ENCODE measurements around the gene CEP78.

CEP78 gene

GRCh38 chr9:78238046-78239038 lies 2.5 kb downstream of the CEP78 start:
- no peak for DNase-seq (ENCODE audit: low spot score)
- Histone ChIP-seq H3K4me3 (ENCODE audit: severe bottlenecking) (no peak overlapping the region), H3K27ac (ENCODE audit: poor library complexity, severe bottlenecking) (no peak overlapping the region), H3K36me3 (ENCODE audit: low read depth) (peaks cover 30% of the 10 kb centered on the region), H3K27me3 (ENCODE audit: insufficient read depth, poor library complexity, severe bottlenecking) (no peaks in the 10 kb centered on the region), H3K4me1 (ENCODE audit: insufficient read depth, poor library complexity, severe bottlenecking) (peaks cover 9% of the 10 kb centered on the region), H3K9me3 (ENCODE audit: severe bottlenecking) (no peaks in the 10 kb centered on the region)
- TF ChIP-seq CTCF (IDR thresholded peaks at IDR 0.05; ENCODE audit: poor library complexity, severe bottlenecking) = no peak
- ATAC-seq (ENCODE audit: low read depth) = no peak

GRCh38 chr9:78239506-78239905 lies 3.6 kb downstream of the CEP78 start:
- no peaks in the 10 kb centered on the region for H3K9me3 ChIP-seq (ENCODE audit: severe bottlenecking)
- H3K4me3 ChIP-seq (ENCODE audit: severe bottlenecking) = no peak overlapping the region
- peak; percentile 65 for TF ChIP-seq CTCF (IDR thresholded peaks at IDR 0.05; ENCODE audit: poor library complexity, severe bottlenecking)
- H3K27ac ChIP-seq (ENCODE audit: poor library complexity, severe bottlenecking) = no peak overlapping the region
- ATAC-seq (ENCODE audit: low read depth) = peak; percentile 28; the same call in 2 of the 3 replicates
- DNase-seq (ENCODE audit: low spot score) = no peak
- H3K36me3 ChIP-seq (ENCODE audit: low read depth) = peaks cover 39% of the 10 kb centered on the region
- H3K27me3 ChIP-seq (ENCODE audit: insufficient read depth, poor library complexity, severe bottlenecking) = no peaks in the 10 kb centered on the region
- peaks cover 9% of the 10 kb centered on the region for H3K4me1 ChIP-seq (ENCODE audit: insufficient read depth, poor library complexity, severe bottlenecking)

- H3K36me3 ChIP-seq (ENCODE audit: low read depth) = peaks cover 57% of the 10 kb centered on the region
- H3K9me3 ChIP-seq (ENCODE audit: severe bottlenecking) = no peaks in the 10 kb centered on the region
- H3K27me3 ChIP-seq (ENCODE audit: insufficient read depth, poor library complexity, severe bottlenecking) = no peaks in the 10 kb centered on the region
- TF ChIP-seq CTCF (IDR thresholded peaks at IDR 0.05; ENCODE audit: poor library complexity, severe bottlenecking) = no peak
- H3K4me1 ChIP-seq (ENCODE audit: insufficient read depth, poor library complexity, severe bottlenecking) = peaks cover 4% of the 10 kb centered on the region
- ATAC-seq (ENCODE audit: low read depth) (no peak), DNase-seq (ENCODE audit: low spot score) (no peak)
- H3K4me3 ChIP-seq (ENCODE audit: severe bottlenecking) = no peak overlapping the region
- H3K27ac ChIP-seq (ENCODE audit: poor library complexity, severe bottlenecking) = no peak overlapping the region
These were observed 6.2 kb downstream of the CEP78 start for GRCh38 chr9:78242041-78242440.

- H3K27ac ChIP-seq (ENCODE audit: poor library complexity, severe bottlenecking) = no peak overlapping the region
- ATAC-seq (ENCODE audit: low read depth) = no peak
- H3K4me1 ChIP-seq (ENCODE audit: insufficient read depth, poor library complexity, severe bottlenecking) = no peaks in the 10 kb centered on the region
- DNase-seq (ENCODE audit: low spot score) = no peak
- H3K4me3 ChIP-seq (ENCODE audit: severe bottlenecking) = no peak overlapping the region
- H3K27me3 ChIP-seq (ENCODE audit: insufficient read depth, poor library complexity, severe bottlenecking) = no peaks in the 10 kb centered on the region
- peaks cover 65% of the 10 kb centered on the region for H3K36me3 ChIP-seq (ENCODE audit: low read depth)
- TF ChIP-seq CTCF (IDR thresholded peaks at IDR 0.05; ENCODE audit: poor library complexity, severe bottlenecking) = no peak
- H3K9me3 ChIP-seq (ENCODE audit: severe bottlenecking) = no peaks in the 10 kb centered on the region
These were observed 7.3 kb downstream of the CEP78 start for GRCh38 chr9:78243130-78243529.

- H3K4me1 ChIP-seq (ENCODE audit: insufficient read depth, poor library complexity, severe bottlenecking) = no peaks in the 10 kb centered on the region
- H3K4me3 ChIP-seq (ENCODE audit: severe bottlenecking) = no peak overlapping the region
- DNase-seq (ENCODE audit: low spot score) (no peak), ATAC-seq (ENCODE audit: low read depth) (no peak)
- H3K9me3 ChIP-seq (ENCODE audit: severe bottlenecking) = no peaks in the 10 kb centered on the region
- no peak overlapping the region for H3K27ac ChIP-seq (ENCODE audit: poor library complexity, severe bottlenecking)
- peaks cover 80% of the 10 kb centered on the region for H3K36me3 ChIP-seq (ENCODE audit: low read depth)
- no peak for TF ChIP-seq CTCF (IDR thresholded peaks at IDR 0.05; ENCODE audit: poor library complexity, severe bottlenecking)
- H3K27me3 ChIP-seq (ENCODE audit: insufficient read depth, poor library complexity, severe bottlenecking) = no peaks in the 10 kb centered on the region
These were observed 9.5 kb downstream of the CEP78 start for GRCh38 chr9:78245401-78245800.

All from RWPE2 (cell line).